Neutrophil (primary cell): ENCODE data around the gene KCNJ15.

Experiments
- H3K27ac ChIP-seq: fragments of 200-600 bp; sonication (generic); 2 replicates; pipeline ENCODE4 v1.5.1; 2016; ENCODE audit warnings: mild to moderate bottlenecking, moderate library complexity
- H3K27me3 ChIP-seq: fragments of 200-600 bp; sonication (generic); 2 replicates; pipeline ENCODE4 v1.6.0; 2016; ENCODE audit warnings: mild to moderate bottlenecking
- H3K36me3 ChIP-seq: fragments of 200-600 bp; sonication (generic); 2 replicates; pipeline ENCODE4 v1.5.1; 2017
- H3K4me1 ChIP-seq, 2 experiments: fragments of 200-600 bp in 1 of 2; sonication (generic) in 1 of 2; 1 replicate in 1 of 2; 2 replicates in 1 of 2; pipeline versions ENCODE4 v1.5.1 to v1.6.1; 2013 to 2016; ENCODE audit warnings: low read depth in 1 of 2, low read length in 1 of 2, mild to moderate bottlenecking in 1 of 2, moderate library complexity in 1 of 2; ENCODE audit not compliant: control insufficient read depth in 1 of 2, insufficient read depth in 1 of 2
- H3K4me3 ChIP-seq, 2 experiments: fragments of 200-600 bp in 1 of 2; sonication (generic) in 1 of 2; 1 replicate in 1 of 2; 2 replicates in 1 of 2; pipeline ENCODE4 v1.5.1; 2013 to 2016; ENCODE audit warnings: low read depth in 1 of 2, low read length in 1 of 2, mild to moderate bottlenecking in 1 of 2, moderate library complexity in 1 of 2
- H3K9me3 ChIP-seq: fragments of 200-600 bp; sonication (generic); 2 replicates; pipeline ENCODE4 v1.5.1; 2016
- CTCF ChIP-seq: fragments of 200-600 bp; sonication (generic); IDR thresholded peaks from 2 replicates; pipeline ENCODE4 v1.5.1; 2016; ENCODE audit warnings: antibody characterized with exemption

KCNJ15 gene

GRCh38 chr21:38346286-38346685 lies 89.5 kb downstream of the KCNJ15 start:
- Histone ChIP-seq H3K27me3 (no peaks in the 10 kb centered on the region), H3K4me3 (no peak overlapping the region), H3K4me1 (peaks cover 22 to 27% of the 10 kb centered on the region in 2 experiments), H3K36me3 (no peaks in the 10 kb centered on the region), H3K9me3 (no peaks in the 10 kb centered on the region), H3K27ac (peak overlapping the region; percentile 56)
- TF ChIP-seq CTCF, result no peak

- H3K9me3 ChIP-seq, result no peaks in the 10 kb centered on the region
- no peak for TF ChIP-seq CTCF
- peaks cover 37 to 41% of the 10 kb centered on the region in 2 experiments for H3K4me1 ChIP-seq
- H3K27me3 ChIP-seq, result no peaks in the 10 kb centered on the region
- no peak overlapping the region for H3K4me3 ChIP-seq
- H3K36me3 ChIP-seq, result no peaks in the 10 kb centered on the region
- no peak overlapping the region for H3K27ac ChIP-seq
Observed at GRCh38 chr21:38349111-38349746, 92.4 kb downstream of the KCNJ15 start.

GRCh38 chr21:38349977-38350376 lies 93.2 kb downstream of the KCNJ15 start:
- H3K4me1 ChIP-seq, result peaks cover 37 to 41% of the 10 kb centered on the region in 2 experiments

GRCh38 chr21:38350684-38351083 lies 93.9 kb downstream of the KCNJ15 start:
- peaks cover 34 to 40% of the 10 kb centered on the region in 2 experiments for H3K4me1 ChIP-seq
- no peak overlapping the region for H3K4me3 ChIP-seq
- no peaks in the 10 kb centered on the region for H3K36me3 ChIP-seq
- H3K27me3 ChIP-seq, result no peaks in the 10 kb centered on the region
- H3K9me3 ChIP-seq, result no peaks in the 10 kb centered on the region
- no peak for TF ChIP-seq CTCF
- H3K27ac ChIP-seq, result peak overlapping the region; percentile 82

More at GRCh38 chr21:38349977-38350376, 93.2 kb downstream of the KCNJ15 start:
- Histone ChIP-seq H3K36me3 (no peaks in the 10 kb centered on the region), H3K27me3 (no peaks in the 10 kb centered on the region), H3K9me3 (no peaks in the 10 kb centered on the region), H3K27ac (no peak overlapping the region), H3K4me3 (no peak overlapping the region)
- no peak for TF ChIP-seq CTCF

- TF ChIP-seq CTCF, result no peak
- no peak overlapping the region for H3K4me3 ChIP-seq
- H3K27ac ChIP-seq, result peak overlapping the region; percentile 82
Observed at GRCh38 chr21:38351176-38351959, 94.6 kb downstream of the KCNJ15 start.

More at GRCh38 chr21:38351176-38351959, 94.6 kb downstream of the KCNJ15 start:
- Histone ChIP-seq H3K27me3 (no peaks in the 10 kb centered on the region), H3K4me1 (peaks cover 34 to 40% of the 10 kb centered on the region in 2 experiments), H3K9me3 (no peaks in the 10 kb centered on the region), H3K36me3 (no peaks in the 10 kb centered on the region)
